GM19395 (cell line): ENCODE results near the gene COX4I1.
"Not testable (repeated sequence)": the region's sequence is repeated elsewhere in the genome, so short reads cannot be mapped to it uniquely, and the experiment has no call there.

Source experiments
- ATAC-seq: cut with Tn5 transposase; IDR thresholded peaks from one replicate; pipeline ENCODE4 v1.9.1; 2021; ENCODE audit warnings: mild to moderate bottlenecking, moderate library complexity; ENCODE audit not compliant: unreplicated experiment

COX4I1 gene

DNA sequence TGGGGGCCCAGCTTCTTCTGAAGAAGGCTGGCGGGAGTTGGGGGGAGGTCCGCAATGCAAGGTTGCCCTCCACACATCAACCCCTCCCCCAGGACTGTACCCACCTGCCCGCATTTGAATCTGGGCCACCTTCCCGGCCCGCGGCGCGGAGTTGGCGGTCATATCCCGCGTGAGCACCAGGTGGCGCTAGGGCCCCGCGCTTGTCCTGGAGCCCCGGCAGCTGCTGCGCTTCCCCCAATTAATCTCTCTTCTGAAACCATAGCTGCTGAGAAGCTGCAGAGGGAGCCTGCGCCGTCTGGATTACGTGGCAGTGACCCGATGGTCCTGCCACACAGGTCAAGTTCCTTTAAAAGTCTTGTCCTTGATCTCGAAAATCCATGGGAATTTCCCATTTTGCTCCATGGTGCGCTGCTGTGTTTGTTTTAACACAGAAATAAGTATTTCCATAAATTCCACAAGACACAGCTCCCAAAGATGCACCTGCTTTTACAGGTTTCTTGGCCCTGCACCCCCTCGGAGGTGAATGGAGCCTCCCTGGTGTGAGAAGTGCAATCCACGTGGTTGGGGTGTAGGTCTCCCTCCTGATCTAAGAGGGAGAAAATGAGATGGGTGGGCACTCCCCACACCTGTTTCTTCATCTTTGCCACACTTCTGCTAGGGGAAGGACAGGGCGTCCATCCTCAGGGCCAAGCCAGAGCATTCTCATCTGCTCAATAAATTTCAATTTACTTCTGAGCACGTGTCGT is 22.1 kb downstream of the COX4I1 start:
- peak; percentile 67 for ATAC-seq

DNA sequence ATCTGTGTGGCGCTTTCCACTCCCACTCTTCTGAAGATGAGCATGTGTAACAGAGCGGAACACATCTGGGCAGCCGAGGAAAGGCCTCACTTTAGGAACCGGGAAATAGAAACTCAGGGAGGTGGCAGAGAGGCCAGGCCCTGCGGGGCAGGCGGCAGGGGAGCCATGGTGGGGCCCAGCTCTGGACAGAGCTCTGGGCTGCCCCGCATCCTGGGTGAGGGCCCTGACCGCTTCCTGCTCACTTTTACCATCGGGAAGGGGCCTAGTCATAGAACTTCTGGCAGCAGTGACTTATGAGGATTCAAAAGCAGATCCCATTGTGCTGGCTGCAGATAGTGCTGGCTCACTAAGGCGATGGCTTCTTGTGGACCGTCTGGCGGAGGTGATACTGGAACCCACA is 22.6 kb downstream of the COX4I1 start:
- ATAC-seq = no peak

DNA sequence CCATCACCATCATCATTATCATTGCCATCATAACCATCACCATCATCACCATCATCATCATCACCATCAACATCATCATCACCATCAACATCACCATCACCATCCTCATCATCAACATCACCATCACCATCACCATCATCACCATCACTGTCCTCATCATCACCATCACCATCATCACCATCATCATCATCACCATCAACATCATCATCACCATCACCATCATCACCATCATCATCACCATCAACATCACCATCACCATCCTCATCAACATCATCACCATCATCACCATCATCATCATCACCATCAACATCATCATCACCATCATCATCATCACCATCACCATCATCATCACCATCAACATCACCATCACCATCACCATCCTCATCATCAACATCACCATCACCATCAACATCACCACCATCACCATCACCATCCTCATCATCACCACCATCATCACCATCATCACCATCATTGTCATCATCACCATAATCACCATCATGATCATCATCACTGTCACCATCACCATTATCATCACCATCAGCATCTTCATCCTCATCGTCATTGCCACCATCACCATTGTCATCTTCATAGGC is 23.9 kb downstream of the COX4I1 start:
- no peak for ATAC-seq

DNA sequence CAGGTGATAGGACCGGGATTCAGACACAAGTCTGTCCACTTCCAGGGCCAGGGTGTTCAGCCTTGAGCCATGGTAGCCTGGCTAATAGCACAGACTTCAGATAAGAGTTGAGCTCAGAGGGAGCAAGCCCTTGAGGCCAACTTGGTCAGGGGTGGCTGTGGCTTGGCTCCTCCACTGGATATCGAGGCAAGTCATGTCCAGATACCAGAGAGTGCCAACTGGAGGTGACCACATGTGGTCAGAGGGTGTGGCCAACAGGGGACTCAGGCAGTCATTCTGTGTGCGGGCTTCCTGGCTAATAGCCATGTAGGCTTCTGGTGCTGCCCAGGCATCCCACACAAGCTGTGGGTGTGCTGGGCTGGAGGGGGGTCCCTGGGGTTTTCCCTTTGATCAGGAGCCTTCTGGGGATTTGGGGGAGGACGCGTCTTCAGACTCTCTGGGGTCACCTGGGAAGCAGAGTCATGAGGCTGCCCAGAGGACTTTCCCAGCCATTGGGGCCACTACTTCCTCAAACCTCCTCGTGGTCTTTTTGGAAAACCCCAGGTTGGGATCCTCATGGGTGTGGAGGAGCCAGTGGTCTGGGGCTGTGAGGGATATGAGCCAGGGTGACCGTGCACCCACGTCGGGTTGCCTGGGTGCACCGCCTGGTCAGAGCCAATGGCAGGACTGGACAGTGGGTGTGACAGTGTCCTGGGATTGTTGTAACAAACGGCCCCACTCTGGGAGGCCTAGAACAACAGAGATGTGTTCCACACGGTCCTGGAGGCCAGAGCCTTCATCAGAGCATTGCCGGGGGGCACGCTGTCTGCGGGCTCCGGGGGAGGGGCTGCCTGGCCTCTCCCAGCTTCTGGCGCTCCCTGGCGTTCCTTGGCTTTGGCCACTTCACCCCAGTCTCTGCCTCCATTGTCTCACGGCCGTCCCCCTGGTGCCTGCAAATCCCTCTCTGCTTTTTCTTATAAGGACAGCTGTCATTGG is 25.0 kb downstream of the COX4I1 start:
- no peak for ATAC-seq

DNA sequence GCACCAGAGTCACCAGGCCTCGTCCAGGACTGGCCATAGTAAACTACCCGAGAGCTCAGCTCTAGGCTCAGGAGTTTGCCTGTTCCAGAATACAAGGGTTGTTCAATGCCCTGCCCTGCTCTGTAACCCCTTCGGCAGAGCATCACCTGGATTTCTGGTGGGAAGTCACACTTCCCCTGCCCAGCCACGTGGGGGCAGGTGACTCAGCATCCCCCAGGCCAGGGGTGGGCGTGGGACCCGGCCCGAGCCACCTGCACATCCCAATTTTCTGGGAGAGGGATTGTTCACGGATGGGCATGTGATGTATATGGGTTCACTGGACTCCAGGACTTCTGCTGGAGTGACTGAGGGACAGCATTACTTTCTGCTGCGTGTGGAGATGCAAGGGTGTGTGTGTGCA is 25.8 kb downstream of the COX4I1 start:
- no peak for ATAC-seq

DNA sequence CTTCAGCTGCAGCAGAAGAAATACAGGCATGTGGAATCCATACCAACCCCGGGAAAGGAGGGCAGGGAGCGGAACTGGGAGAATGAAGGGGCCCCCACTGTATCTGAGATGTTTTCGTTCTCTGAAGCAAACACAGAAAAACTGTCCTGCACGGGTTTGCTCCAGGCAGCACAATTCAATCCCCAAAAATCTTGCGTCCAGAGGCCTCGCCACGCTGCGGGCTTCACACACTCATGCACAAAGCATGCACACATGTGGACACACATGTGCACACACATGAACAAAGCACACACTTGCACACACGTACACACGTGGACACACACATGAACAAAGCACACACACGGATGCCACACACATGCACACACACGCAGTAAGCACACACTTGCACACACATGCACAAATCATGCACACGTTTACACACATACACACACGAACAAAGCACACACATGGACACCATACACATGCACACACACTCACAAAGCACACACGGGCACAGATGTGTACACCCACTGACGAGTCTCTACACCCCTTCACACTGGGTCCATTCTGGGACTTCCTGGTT is 27.3 kb downstream of the COX4I1 start:
- no peak for ATAC-seq

DNA sequence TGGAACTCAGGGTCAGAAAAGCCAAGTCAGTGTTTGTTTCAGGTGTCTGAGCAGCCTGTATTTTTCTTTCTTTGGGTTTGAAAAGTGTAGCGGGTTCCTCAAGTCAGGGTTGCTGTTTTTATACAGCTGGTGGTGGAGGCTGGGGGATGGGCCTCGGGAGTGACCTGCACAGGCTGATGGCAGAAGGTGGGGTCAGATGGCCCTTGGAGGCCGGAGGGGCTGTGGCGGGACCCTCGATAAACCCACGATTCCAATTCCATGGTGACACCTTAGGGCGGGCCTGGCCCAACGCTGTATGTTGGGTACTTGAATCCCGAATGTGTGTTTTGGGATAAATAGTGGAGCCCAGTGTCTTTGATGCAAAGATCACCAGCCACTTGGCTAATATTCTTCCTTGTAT is 28.7 kb downstream of the COX4I1 start:
- no peak for ATAC-seq

DNA sequence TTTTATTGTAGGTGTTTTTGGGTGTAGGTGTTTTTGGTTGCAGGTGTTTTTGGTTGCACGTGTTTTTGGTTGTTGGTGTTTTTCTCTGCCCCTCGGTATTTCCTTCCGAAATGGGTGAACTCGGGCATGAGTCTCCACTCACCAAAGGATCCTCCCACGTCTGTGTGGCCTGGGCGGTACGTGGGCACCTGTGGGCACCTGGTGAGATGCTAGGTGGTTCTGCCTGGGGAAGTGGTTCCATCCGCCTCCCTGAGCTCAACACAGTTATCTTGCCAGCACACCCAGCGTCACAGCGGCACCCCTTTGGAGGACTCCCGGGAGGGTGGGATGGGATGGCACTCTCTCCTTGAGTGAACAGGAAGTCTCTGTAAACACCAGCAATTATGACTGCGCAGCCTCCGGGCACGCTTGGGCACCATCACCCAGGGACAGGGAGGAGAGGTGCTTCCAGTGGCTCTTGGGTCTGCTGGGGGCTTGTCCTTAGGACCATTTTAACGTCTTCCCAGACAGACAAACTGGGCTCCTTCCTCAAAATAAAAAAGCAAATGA is 29.8 kb downstream of the COX4I1 start:
- ATAC-seq = no peak

DNA sequence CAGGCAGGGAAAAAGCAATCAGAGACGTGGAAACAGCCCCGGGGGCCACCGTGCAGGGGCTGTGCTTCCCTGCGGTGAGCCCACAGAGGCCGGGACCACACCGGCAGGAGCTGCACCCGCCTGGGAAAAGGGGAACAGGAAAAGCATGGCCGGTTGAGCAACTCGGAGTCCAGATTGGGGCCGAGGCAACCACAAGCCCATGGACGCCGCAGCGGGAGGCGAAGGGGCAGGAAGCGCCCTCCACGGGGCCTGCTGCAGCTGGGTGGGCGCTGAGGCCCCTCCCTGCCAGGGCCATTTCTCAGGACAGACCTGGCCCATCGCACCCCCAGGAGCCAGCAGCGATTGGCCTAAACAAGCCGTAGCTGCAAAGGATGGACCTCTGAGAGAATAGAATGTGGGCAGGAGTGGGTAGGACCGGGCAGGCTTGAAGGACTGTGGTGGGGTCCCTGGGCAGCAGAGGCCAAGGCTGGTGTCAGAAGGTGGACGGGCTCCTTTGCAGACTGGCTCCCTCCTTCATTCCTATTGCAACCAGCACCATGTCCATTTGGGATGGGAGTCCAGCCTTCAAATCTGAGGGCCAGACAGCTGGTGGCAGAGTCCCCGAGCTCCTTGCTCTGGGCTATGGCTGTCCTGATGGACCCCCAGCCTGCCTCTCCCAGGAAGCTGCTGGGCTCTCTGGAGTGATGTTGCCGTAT is 30.4 kb downstream of the COX4I1 start:
- ATAC-seq = no peak

DNA sequence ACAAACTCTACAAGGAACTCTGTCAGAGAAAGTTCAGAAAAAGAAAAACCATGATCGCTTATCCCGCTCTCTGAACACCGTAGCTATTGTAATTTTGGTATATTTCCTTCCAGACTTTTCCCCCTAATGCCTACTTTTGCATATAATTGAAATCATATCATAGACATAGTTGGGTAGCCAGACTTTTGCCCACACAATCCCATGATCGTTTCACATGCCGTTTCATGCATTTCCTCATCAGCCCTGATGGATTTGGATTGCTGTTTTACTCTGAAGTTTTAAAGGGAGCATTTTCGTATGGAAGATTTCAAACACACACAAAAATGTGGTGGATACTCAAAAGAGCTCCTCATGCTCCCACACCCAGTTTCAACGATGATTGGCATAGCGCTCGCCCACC is 31.3 kb downstream of the COX4I1 start:
- ATAC-seq = no peak

DNA sequence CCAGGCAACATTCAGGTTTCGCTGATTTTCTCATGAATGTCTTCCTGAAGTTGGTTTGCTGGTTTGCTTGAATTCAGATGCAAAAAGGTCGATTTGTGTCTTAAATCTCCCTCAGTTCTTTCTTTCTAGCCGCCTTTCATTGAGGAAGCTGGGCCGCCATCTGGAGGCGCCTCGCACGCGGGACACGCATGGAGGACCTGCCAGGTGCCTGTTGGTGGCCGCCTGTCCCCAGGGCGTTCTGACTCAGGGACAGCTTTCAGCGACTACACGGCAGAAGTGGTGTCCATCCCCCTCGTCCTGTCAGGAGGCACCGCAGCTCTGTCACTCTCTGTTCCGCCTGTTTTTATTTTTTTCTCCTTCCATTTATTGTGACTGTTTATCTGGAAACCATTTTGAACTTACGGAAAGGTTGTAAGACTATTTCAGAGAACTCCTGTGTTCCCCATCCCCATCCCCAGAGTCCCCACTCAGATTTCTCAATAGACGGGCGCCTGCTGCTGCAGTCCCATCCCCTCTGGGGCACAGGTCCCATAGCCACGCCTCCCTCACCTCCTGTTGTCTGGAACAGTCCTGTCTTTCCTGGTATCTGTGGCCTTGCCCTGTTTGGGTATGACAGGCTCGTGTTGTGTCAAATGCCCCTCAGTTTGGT is 33.2 kb downstream of the COX4I1 start:
- no peak for ATAC-seq

DNA sequence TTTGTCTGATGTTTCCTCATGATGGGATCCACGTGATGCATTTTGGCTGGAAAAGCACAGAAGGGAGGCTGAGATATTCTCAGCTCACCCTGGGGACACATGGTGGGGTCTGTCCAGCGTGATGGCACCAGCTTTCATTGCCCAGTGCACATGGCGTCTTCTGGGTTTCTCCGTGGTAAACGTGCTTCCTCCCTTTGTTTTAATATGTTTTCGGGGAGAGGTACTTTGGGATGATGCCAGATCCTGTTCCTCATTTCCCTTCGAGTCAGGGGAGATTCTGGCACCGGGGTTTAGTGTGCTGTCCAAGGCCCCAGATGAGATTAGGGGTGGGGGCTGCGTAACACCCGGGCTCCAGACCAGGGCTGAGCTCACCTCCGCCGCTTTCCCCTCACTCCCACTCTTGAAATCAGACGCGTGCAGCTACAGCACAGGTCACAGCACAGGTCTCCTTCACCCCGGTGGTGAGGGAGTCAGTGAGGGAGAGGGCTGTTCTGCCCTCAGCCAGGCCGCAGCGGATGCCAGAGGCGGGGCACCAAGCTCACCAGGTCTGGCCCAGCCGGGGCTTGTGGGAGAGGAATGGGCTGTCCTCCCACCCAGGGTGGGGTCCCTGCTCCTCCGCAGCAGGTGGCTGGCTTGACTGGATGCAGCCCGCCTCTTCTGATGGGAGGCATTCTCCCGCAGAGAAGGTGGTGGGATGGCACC is 33.9 kb downstream of the COX4I1 start:
- no peak for ATAC-seq

DNA sequence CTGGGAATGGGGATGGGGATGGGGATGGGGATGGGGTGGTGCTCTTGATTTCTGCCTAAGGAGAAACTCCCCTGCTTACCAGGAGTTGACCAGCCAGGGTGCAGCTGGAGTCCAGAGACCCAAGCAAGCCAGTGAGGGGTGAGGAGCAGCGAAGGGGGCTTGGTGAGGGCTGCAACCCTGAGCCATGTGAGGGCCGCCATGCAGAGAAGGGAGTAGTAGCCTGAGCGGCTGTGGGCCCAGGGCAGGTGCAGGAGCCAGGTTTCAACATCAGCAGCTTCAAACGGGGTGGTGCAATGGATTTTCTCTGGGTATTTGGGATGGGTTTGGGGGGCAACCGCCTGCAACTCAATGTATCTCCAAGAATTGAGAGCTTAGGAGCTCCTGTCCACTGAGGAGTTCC is 35.2 kb downstream of the COX4I1 start:
- no peak for ATAC-seq

DNA sequence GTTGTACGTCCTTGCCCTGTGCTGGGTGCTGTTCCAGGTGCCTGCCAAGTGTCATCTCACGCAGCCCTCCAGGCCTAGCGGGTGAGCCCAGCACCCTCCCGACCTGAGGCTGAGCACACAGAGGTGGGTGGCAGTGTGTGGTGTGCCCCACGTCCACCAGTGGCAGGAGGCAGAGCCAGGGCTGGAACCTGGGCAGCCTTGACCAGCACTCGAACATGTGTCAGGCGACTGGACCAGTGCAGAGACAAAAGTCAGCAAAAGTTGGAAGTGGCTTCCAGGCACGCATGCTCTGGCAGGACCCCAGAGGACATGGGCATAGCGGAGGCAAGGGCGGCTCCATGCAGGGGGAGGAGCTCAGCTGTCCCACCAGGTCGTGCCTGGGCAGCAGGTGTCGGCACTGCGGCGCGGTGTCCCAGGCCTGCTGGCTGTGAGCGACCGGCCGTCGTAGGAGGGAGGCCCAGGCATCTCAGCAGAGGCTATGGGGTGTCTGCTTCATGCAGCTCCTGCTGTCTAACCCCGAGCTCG is 35.8 kb downstream of the COX4I1 start:
- ATAC-seq = no peak

DNA sequence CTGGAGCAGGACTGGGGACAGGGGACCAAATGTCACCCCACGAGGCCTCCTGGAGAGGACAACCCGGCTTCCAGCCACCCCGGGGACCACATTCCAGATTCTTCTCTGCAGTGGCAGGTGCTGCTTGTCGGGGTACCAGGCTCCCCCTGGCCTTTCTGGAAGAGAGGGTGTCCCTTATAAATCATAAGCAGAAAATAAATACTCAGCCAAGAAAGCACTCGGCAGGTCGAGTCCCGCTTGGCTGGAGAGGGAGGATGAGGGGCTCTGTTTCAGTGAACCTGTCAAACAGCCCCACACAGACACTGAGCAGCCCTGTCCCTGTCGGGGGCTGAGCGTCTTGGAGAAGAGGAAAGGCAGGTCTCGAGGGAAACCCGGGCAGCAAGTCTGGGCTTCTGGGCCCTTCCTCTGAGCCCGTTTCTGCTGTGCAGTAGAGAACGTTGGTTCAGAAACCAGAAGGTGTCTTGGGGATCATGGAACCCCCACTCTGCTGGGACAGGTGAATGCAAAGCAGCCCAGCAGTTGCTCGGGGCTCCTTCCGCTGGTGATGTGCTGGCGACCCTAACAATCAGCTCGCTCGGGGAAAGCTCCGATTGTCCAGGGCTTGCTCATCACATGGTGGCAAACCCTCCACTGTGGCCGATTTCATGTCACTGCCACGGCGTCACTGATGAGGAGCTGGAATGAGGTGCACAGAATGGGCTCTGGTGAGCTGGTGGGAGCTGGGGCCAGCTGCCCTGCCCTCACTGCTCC is 36.6 kb downstream of the COX4I1 start:
- no peak for ATAC-seq

DNA sequence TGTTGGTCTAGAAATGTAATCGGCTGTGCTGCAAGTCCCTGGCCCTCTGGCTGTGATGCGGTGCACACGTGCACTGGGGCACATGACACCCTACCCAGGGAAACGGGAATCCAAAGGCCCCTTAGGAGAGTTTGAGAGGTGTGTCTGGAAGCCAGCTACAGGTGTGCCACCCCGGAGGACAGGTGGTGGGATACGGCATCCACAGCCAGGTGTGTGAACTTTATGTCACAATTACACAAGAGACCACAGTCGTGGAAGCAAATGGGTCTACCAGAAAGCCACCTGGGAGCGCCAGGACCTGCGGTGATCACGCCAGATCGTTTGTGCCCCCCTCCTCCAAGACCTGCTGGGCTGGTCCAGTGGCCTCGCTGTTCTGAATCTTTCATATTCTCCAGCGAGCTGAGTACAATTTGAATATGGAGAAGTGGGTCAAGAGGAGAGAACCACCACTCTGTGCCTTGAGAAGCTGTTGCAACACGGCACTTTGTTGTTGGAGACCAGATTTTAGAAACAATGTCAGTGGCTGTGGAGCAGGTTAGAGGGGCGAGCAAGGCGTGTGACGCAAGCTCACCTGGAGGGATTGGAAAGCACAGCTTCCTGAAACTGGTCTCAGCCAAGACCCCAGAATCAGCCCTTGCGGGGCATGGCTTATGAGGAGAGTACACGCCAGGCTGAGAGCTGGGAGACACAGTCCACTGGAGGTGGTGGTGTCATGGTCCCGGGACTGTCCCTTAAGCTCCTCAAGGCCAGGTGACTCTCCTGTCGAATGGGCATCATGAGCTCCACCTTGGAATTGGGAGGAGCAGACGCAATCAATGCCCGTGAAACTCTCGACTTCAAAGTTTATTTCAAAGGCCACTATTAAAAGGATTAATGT is 37.4 kb downstream of the COX4I1 start:
- no peak for ATAC-seq

DNA sequence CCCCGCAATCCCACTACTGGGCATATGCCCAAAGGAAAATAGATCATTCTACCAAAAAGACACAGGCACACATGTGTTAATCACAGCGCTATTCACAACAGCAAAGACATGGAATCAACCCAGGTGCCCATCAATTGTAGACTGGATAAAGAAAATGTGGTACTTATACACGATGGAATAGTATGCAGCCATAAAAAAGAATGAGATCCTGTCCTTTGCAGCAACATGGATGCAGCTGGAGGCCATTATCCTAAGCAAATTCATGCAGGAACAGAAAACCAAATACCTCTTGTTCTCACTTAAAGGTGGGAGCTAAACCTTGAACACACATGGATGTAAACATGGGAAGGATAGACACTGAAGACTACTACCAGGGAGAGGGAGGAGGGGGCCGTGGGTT is 38.2 kb downstream of the COX4I1 start:
- not testable (repeated sequence) for ATAC-seq
